SJSA1 (cell line): ENCODE measurements around the gene EGR4. TPM values are rescaled to one million over a fixed set of nuclear protein-coding genes. Genes with fewer than 3 reads are reported as not detected.

ENCODE experiments used
- DNase-seq, 2 experiments: peaks; one replicate each; pipeline ENCODE4 v3.0.0-alpha.2; 2015 to 2020; ENCODE audit warnings: low spot score in 2 of 2, low read depth in 1 of 2
- H3K27ac ChIP-seq: fragments of 250-450 bp; sonication (Bioruptor Pico); 2 replicates; pipeline ENCODE4 v1.5.1; 2020; ENCODE audit warnings: mild to moderate bottlenecking, moderate library complexity
- H3K27me3 ChIP-seq: fragments of 250-450 bp; sonication (Bioruptor Pico); replicated peaks from 2 replicates; pipeline ENCODE4 v1.5.1; 2020; ENCODE audit warnings: mild to moderate bottlenecking, moderate library complexity
- H3K36me3 ChIP-seq: fragments of 250-450 bp; sonication (Bioruptor Pico); 2 replicates; pipeline ENCODE4 v1.5.1; 2020; ENCODE audit warnings: mild to moderate bottlenecking
- H3K4me1 ChIP-seq: fragments of 250-450 bp; sonication (Bioruptor Pico); replicated peaks from 2 replicates; pipeline ENCODE4 v1.6.1; 2021; ENCODE audit warnings: mild to moderate bottlenecking
- H3K4me3 ChIP-seq: fragments of 250-450 bp; sonication (Bioruptor Pico); 2 replicates; pipeline ENCODE4 v1.5.1; 2020; ENCODE audit warnings: mild to moderate bottlenecking
- H3K9me3 ChIP-seq: fragments of 250-450 bp; sonication (Bioruptor Pico); replicated peaks from 2 replicates; pipeline ENCODE4 v1.5.1; 2020; ENCODE audit warnings: mild to moderate bottlenecking
- total RNA-seq: library from RNA; depleted of rRNA; stranded (reverse); fragments of >200 nt; shearing (Covaris generic); gene quantifications from 2 replicates; pipeline ENCODE4 v1.2.3, GENCODE V29; 2014

Gene EGR4
- total RNA-seq, 1 experiment from 2014 or later, result not detected

- no peak for DNase-seq
- H3K4me1 ChIP-seq, result no peaks in the 10 kb centered on the region
- no peaks in the 10 kb centered on the region for H3K9me3 ChIP-seq
- H3K4me3 ChIP-seq, result no peak overlapping the region
- H3K27me3 ChIP-seq, result no peaks in the 10 kb centered on the region
- no peak overlapping the region for H3K27ac ChIP-seq
- peaks cover 43% of the 10 kb centered on the region for H3K36me3 ChIP-seq
Measured at GRCh38 chr2:73255907-73256617, 37.3 kb downstream of the EGR4 start.

- no peaks in the 10 kb centered on the region for H3K4me1 ChIP-seq
- no peak overlapping the region for H3K4me3 ChIP-seq
- H3K27ac ChIP-seq, result no peak overlapping the region
- DNase-seq, result no peak
- H3K27me3 ChIP-seq, result no peaks in the 10 kb centered on the region
- peaks cover 53% of the 10 kb centered on the region for H3K36me3 ChIP-seq
- no peaks in the 10 kb centered on the region for H3K9me3 ChIP-seq
Measured at GRCh38 chr2:73255007-73255644, 38.2 kb downstream of the EGR4 start.

GRCh38 chr2:73254343-73255006, 38.9 kb downstream of the EGR4 start:
- Histone ChIP-seq H3K4me1 (no peaks in the 10 kb centered on the region), H3K4me3 (no peak overlapping the region), H3K27me3 (no peaks in the 10 kb centered on the region), H3K27ac (no peak overlapping the region), H3K9me3 (no peaks in the 10 kb centered on the region), H3K36me3 (peaks cover 59% of the 10 kb centered on the region)
- DNase-seq, result no peak

GRCh38 chr2:73253901-73254300, 39.4 kb downstream of the EGR4 start:
- DNase-seq, result no peak

GRCh38 chr2:73253400-73253799, 39.9 kb downstream of the EGR4 start:
- DNase-seq, result no peak
- Histone ChIP-seq H3K36me3 (peaks cover 70% of the 10 kb centered on the region), H3K9me3 (no peaks in the 10 kb centered on the region), H3K27me3 (no peaks in the 10 kb centered on the region), H3K4me3 (no peak overlapping the region), H3K27ac (no peak overlapping the region), H3K4me1 (no peaks in the 10 kb centered on the region)

More at GRCh38 chr2:73253901-73254300, 39.4 kb downstream of the EGR4 start:
- Histone ChIP-seq H3K4me3 (no peak overlapping the region), H3K36me3 (peaks cover 65% of the 10 kb centered on the region), H3K27ac (no peak overlapping the region), H3K27me3 (no peaks in the 10 kb centered on the region), H3K4me1 (no peaks in the 10 kb centered on the region), H3K9me3 (no peaks in the 10 kb centered on the region)

GRCh38 chr2:73252238-73253027, 40.9 kb downstream of the EGR4 start:
- no peaks in the 10 kb centered on the region for H3K9me3 ChIP-seq
- H3K4me1 ChIP-seq, result no peaks in the 10 kb centered on the region
- H3K36me3 ChIP-seq, result peaks cover 80% of the 10 kb centered on the region
- no peak overlapping the region for H3K4me3 ChIP-seq
- H3K27ac ChIP-seq, result no peak overlapping the region
- no peaks in the 10 kb centered on the region for H3K27me3 ChIP-seq
- DNase-seq, result no peak

- Histone ChIP-seq H3K27ac (no peak overlapping the region), H3K27me3 (no peaks in the 10 kb centered on the region), H3K4me1 (no peaks in the 10 kb centered on the region), H3K4me3 (no peak overlapping the region), H3K36me3 (peaks cover 92% of the 10 kb centered on the region), H3K9me3 (no peaks in the 10 kb centered on the region)
- DNase-seq, result no peak
Measured at GRCh38 chr2:73250872-73251846, 42.2 kb downstream of the EGR4 start.

GRCh38 chr2:73249636-73250035, 43.7 kb downstream of the EGR4 start:
- Histone ChIP-seq H3K9me3 (no peaks in the 10 kb centered on the region), H3K4me3 (no peak overlapping the region), H3K36me3 (peaks cover 98% of the 10 kb centered on the region), H3K27ac (no peak overlapping the region), H3K27me3 (no peaks in the 10 kb centered on the region), H3K4me1 (no peaks in the 10 kb centered on the region)
- DNase-seq, result no peak

GRCh38 chr2:73246850-73247249, 46.5 kb downstream of the EGR4 start:
- Histone ChIP-seq H3K4me1 (no peaks in the 10 kb centered on the region), H3K36me3 (peaks cover 100% of the 10 kb centered on the region), H3K4me3 (no peak overlapping the region), H3K27me3 (no peaks in the 10 kb centered on the region), H3K9me3 (no peaks in the 10 kb centered on the region), H3K27ac (no peak overlapping the region)
- no peak for DNase-seq

- Histone ChIP-seq H3K9me3 (no peaks in the 10 kb centered on the region), H3K4me3 (no peak overlapping the region), H3K4me1 (no peaks in the 10 kb centered on the region), H3K27ac (no peak overlapping the region), H3K27me3 (no peaks in the 10 kb centered on the region), H3K36me3 (peaks cover 100% of the 10 kb centered on the region)
- no peak for DNase-seq
Measured at GRCh38 chr2:73244580-73244979, 48.8 kb downstream of the EGR4 start.

- Histone ChIP-seq H3K27me3 (no peaks in the 10 kb centered on the region), H3K4me3 (no peak overlapping the region), H3K9me3 (no peaks in the 10 kb centered on the region), H3K27ac (no peak overlapping the region), H3K4me1 (no peaks in the 10 kb centered on the region), H3K36me3 (peaks cover 100% of the 10 kb centered on the region)
- DNase-seq, result no peak
Measured at GRCh38 chr2:73243884-73244570, 49.3 kb downstream of the EGR4 start.
